PC-3 (cell line): ENCODE measurements around the gene CSNK1G2.

Source experiments
- EZH2 ChIP-seq: fragments of 300-600 bp; sonication (generic); IDR thresholded peaks from one replicate; pipeline ENCODE4 v1.6.1; 2017; ENCODE audit warnings: antibody characterized with exemption, mild to moderate bottlenecking, low read length; ENCODE audit not compliant: unreplicated experiment
- EZH2phosphoT487 ChIP-seq: fragments of 300-600 bp; sonication (generic); IDR thresholded peaks from 2 replicates; pipeline ENCODE4 v1.6.1; 2018; ENCODE audit warnings: mild to moderate bottlenecking, antibody characterized with exemption, low read length, borderline replicate concordance
- TF ChIP-seq, protein P1 (sequence below): fragments of 300-600 bp; sonication (generic); conservative IDR thresholded peaks from 2 replicates; pipeline ENCODE4 v1.5.1; 2017; ENCODE audit warnings: antibody characterized with exemption, low read depth, mild to moderate bottlenecking, low read length

DNA sequence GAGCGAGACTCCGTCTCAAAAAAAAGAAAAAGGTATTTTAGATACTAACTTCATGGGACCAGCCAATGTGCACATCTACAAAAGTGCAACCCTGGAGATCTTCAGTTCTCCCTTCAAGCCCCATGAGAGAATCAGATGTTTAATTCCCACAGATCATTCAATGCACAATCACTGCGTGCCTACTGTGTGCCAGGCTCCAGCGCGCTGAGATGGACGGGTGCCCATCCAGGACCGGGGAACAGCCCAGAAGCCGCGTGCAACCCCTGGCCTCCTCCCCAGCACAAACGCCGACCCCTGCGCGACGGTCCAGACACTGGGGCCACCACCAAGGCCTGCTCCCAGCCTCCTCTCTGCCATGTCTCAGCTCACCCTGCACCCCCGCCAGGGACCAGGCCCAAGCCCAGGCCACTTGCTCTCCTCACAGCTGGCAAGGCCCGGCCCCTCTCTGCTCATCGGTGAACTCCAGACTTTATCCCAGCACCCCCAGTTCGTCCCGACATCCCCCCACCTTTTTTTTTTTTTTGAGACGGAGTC, 69.2 kb downstream of the CSNK1G2 start:
- TF ChIP-seq, protein P1, sequence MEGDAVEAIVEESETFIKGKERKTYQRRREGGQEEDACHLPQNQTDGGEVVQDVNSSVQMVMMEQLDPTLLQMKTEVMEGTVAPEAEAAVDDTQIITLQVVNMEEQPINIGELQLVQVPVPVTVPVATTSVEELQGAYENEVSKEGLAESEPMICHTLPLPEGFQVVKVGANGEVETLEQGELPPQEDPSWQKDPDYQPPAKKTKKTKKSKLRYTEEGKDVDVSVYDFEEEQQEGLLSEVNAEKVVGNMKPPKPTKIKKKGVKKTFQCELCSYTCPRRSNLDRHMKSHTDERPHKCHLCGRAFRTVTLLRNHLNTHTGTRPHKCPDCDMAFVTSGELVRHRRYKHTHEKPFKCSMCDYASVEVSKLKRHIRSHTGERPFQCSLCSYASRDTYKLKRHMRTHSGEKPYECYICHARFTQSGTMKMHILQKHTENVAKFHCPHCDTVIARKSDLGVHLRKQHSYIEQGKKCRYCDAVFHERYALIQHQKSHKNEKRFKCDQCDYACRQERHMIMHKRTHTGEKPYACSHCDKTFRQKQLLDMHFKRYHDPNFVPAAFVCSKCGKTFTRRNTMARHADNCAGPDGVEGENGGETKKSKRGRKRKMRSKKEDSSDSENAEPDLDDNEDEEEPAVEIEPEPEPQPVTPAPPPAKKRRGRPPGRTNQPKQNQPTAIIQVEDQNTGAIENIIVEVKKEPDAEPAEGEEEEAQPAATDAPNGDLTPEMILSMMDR: no peak
- no peak for TF ChIP-seq EZH2phosphoT487
- no peak for TF ChIP-seq EZH2
